Liver (tissue), 3 donors: ENCODE results near the gene SSTR1.

ENCODE experiments used
- TAF1 ChIP-seq: conservative IDR thresholded peaks from 2 replicates; pipeline ENCODE4 v1.6.1; 2016; ENCODE audit warnings: antibody characterized with exemption, mild to moderate bottlenecking
- TF ChIP-seq, protein P1 (sequence below): fragments of 150-350 bp; IDR thresholded peaks from 2 replicates; pipeline ENCODE4 v1.5.1; 2017; ENCODE audit warnings: improper control_type of control experiment, low read depth, low read length; ENCODE audit not compliant: missing input control
- TF ChIP-seq, protein P2 (sequence below): IDR thresholded peaks from 2 replicates; pipeline ENCODE4 v1.6.1; 2016; ENCODE audit warnings: antibody characterized with exemption
- TF ChIP-seq, protein P3 (sequence below): IDR thresholded peaks from 2 replicates; pipeline ENCODE4 v1.6.1; 2016; ENCODE audit warnings: antibody characterized with exemption, mild to moderate bottlenecking
- donor health status: healthy.
- donor health status: healthy.

DNA sequence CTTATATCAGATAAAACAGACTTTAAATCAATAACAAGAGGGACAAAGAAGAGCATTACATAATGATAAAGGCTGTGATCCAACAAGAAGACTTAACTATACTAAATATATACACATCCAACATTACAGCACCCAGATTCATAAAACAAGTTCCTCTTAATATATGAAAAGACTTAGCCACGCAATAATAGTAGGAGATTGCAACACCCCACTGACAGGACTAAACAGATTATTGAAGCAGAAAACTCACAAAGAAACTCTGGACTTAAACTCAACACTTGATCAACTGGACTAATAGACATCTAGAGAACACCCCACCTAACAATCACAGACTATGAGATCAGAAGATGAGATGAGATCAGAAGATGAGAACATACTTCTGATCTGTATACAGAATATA, 53.9 kb downstream of the SSTR1 start:
- TF ChIP-seq, protein P1, sequence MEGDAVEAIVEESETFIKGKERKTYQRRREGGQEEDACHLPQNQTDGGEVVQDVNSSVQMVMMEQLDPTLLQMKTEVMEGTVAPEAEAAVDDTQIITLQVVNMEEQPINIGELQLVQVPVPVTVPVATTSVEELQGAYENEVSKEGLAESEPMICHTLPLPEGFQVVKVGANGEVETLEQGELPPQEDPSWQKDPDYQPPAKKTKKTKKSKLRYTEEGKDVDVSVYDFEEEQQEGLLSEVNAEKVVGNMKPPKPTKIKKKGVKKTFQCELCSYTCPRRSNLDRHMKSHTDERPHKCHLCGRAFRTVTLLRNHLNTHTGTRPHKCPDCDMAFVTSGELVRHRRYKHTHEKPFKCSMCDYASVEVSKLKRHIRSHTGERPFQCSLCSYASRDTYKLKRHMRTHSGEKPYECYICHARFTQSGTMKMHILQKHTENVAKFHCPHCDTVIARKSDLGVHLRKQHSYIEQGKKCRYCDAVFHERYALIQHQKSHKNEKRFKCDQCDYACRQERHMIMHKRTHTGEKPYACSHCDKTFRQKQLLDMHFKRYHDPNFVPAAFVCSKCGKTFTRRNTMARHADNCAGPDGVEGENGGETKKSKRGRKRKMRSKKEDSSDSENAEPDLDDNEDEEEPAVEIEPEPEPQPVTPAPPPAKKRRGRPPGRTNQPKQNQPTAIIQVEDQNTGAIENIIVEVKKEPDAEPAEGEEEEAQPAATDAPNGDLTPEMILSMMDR: no peak
- TF ChIP-seq TAF1: no peak
- TF ChIP-seq, protein P2, sequence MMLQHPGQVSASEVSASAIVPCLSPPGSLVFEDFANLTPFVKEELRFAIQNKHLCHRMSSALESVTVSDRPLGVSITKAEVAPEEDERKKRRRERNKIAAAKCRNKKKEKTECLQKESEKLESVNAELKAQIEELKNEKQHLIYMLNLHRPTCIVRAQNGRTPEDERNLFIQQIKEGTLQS: no peak
- TF ChIP-seq, protein P3, sequence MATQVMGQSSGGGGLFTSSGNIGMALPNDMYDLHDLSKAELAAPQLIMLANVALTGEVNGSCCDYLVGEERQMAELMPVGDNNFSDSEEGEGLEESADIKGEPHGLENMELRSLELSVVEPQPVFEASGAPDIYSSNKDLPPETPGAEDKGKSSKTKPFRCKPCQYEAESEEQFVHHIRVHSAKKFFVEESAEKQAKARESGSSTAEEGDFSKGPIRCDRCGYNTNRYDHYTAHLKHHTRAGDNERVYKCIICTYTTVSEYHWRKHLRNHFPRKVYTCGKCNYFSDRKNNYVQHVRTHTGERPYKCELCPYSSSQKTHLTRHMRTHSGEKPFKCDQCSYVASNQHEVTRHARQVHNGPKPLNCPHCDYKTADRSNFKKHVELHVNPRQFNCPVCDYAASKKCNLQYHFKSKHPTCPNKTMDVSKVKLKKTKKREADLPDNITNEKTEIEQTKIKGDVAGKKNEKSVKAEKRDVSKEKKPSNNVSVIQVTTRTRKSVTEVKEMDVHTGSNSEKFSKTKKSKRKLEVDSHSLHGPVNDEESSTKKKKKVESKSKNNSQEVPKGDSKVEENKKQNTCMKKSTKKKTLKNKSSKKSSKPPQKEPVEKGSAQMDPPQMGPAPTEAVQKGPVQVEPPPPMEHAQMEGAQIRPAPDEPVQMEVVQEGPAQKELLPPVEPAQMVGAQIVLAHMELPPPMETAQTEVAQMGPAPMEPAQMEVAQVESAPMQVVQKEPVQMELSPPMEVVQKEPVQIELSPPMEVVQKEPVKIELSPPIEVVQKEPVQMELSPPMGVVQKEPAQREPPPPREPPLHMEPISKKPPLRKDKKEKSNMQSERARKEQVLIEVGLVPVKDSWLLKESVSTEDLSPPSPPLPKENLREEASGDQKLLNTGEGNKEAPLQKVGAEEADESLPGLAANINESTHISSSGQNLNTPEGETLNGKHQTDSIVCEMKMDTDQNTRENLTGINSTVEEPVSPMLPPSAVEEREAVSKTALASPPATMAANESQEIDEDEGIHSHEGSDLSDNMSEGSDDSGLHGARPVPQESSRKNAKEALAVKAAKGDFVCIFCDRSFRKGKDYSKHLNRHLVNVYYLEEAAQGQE: no peak
